Gastrocnemius medialis (tissue), 4 donors: ENCODE measurements around the gene GCLM. TPM values are rescaled to one million over a fixed set of nuclear protein-coding genes. Genes with fewer than 3 reads are reported as not detected.
A peak's percentile ranks its signal among the peaks of the same experiment; 100 is the strongest.

Experiments used
- ATAC-seq, 2 donors: fragments of 150-250 bp; one replicate each; pipeline ENCODE4 v1.9.1; 2016
- DNase-seq, 2 donors: peaks; one replicate each; pipeline ENCODE4 v3.0.0-alpha.2; 2019
- H3K27ac ChIP-seq, 4 donors: fragments of 200-600 bp; sonication (generic); 1 replicate in 1 of 4; 2 replicates in 3 of 4; pipeline ENCODE4 v1.5.1; 2016 to 2018; ENCODE audit warnings: mild to moderate bottlenecking in 2 of 4, moderate library complexity in 1 of 4
- H3K27me3 ChIP-seq, 3 donors: fragments of 200-600 bp; sonication (generic) in 2 of 3; 1 replicate in 1 of 3; 2 replicates in 2 of 3; pipeline versions ENCODE4 v1.5.1 to v1.6.0; 2016 to 2019; ENCODE audit warnings: mild to moderate bottlenecking in 1 of 3, moderate library complexity in 1 of 3
- H3K36me3 ChIP-seq, 2 donors: fragments of 200-600 bp; sonication (generic) in 1 of 2; one replicate each; pipeline ENCODE4 v1.5.1; 2017 to 2018
- H3K4me1 ChIP-seq, 2 donors: fragments of 200-600 bp; sonication (generic) in 1 of 2; one replicate each; pipeline ENCODE4 v1.5.1; 2016 to 2017; ENCODE audit warnings: mild to moderate bottlenecking in 2 of 2
- H3K4me3 ChIP-seq, 4 donors: fragments of 200-600 bp; sonication (generic) in 3 of 4; 1 replicate in 1 of 4; 2 replicates in 3 of 4; pipeline ENCODE4 v1.5.1; 2016 to 2019; ENCODE audit warnings: mild to moderate bottlenecking in 2 of 4
- H3K9me3 ChIP-seq, 3 donors: fragments of 200-600 bp; sonication (generic) in 2 of 3; 1 replicate in 1 of 3; 2 replicates in 2 of 3; pipeline ENCODE4 v1.5.1; 2016 to 2019
- POLR2A ChIP-seq, 2 donors: fragments of 450-650 bp; IDR thresholded peaks; one replicate each; pipeline ENCODE4 v1.6.1; 2017; ENCODE audit warnings: antibody characterized with exemption in 2 of 2, mild to moderate bottlenecking in 2 of 2, moderate library complexity in 2 of 2
- in situ Hi-C, 4 donors: fragments of 200-750 bp; cut with MboI; loops; one replicate each; pipeline versions ENCODE4 v1.15.0 to v1.8.0; 2017; ENCODE audit warnings: low sequenced_read_pairs in 4 of 4
- intact Hi-C: fragments of 100-400 bp; cut with DNase I; formaldehyde crosslinking; loops from one replicate; pipeline ENCODE4 v1.15.1; 2023; ENCODE audit warnings: low total_unique reads
- microRNA counts, 2 donors: library from miRNA; unstranded; fragments of <30 nt; microRNA quantifications; one replicate each; lab custom pipeline; 2016
- microRNA-seq, 2 donors: library from miRNA; unstranded; fragments of <30 nt; microRNA quantifications; one replicate each; pipeline ENCODE4, GENCODE V29; 2016; ENCODE audit warnings: borderline replicate concordance in 2 of 2
- total RNA-seq, 4 donors: library from RNA; depleted of rRNA; stranded (reverse); fragments of >200 nt; gene quantifications; one replicate each; pipeline versions ENCODE4 v1.1.0 to v1.2.3, GENCODE V29; 2016
- TF ChIP-seq, protein P1 (sequence below), 5 experiments: fragments of 450-650 bp in 3 of 5; fragments of 200-600 bp in 2 of 5; sonication (generic) in 2 of 5; IDR thresholded peaks in 4 of 5; conservative IDR thresholded peaks in 1 of 5; 1 replicate in 4 of 5; 2 replicates in 1 of 5; pipeline ENCODE4 v1.5.1; 2016 to 2019; ENCODE audit warnings: antibody characterized with exemption in 5 of 5, mild to moderate bottlenecking in 3 of 5, moderate library complexity in 3 of 5

Gene GCLM
- total RNA-seq, 4 donors from 2014 or later = 20.9 to 26.7 (median 24.1) TPM

DNA sequence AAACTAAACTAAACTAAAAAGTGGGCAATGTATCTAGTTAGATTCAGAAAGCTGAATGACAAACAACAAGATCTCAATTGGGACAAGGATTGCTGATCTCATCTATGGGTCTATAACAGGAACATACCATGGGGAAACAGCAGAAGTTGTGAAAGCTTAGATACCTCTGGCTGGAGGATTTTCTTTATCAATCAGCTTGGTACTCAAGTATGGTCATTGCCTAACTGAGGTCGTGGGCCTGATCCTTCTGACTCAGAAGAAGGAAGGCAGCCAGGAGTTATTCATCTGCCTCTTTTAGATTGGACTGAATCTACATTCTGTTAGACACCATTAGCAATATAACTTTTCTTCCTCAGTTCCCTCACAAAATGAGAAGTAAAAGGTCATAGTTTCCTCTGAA is 69.9 kb downstream of the GCLM start:
- in situ Hi-C loops (loop anchor here in 2 of 4 donors (25.0 kb wide), 2 partner anchors 402 to 527 kb away; partner anchors contain the start of gene FNBP1L (in 2 of the 2)), intact Hi-C loops (no loop called here)
- no peaks in the 10 kb centered on the region for H3K9me3 ChIP-seq
- H3K4me1 ChIP-seq = peaks cover under 1 to 8% of the 10 kb centered on the region in 2 donors
- H3K4me3 ChIP-seq = no peak overlapping the region
- H3K36me3 ChIP-seq = no peaks in the 10 kb centered on the region
- H3K27ac ChIP-seq = peak overlapping the region in 1 of 4 donors; percentile 20
- H3K27me3 ChIP-seq = no peaks in the 10 kb centered on the region
- TF ChIP-seq, protein P1, sequence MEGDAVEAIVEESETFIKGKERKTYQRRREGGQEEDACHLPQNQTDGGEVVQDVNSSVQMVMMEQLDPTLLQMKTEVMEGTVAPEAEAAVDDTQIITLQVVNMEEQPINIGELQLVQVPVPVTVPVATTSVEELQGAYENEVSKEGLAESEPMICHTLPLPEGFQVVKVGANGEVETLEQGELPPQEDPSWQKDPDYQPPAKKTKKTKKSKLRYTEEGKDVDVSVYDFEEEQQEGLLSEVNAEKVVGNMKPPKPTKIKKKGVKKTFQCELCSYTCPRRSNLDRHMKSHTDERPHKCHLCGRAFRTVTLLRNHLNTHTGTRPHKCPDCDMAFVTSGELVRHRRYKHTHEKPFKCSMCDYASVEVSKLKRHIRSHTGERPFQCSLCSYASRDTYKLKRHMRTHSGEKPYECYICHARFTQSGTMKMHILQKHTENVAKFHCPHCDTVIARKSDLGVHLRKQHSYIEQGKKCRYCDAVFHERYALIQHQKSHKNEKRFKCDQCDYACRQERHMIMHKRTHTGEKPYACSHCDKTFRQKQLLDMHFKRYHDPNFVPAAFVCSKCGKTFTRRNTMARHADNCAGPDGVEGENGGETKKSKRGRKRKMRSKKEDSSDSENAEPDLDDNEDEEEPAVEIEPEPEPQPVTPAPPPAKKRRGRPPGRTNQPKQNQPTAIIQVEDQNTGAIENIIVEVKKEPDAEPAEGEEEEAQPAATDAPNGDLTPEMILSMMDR (IDR thresholded peaks at IDR 0.05 in 4 of 5, conservative IDR thresholded peaks at IDR 0.05 in 1 of 5) = no peak
- ATAC-seq = peak; percentile 80 to 94
- no peak for DNase-seq

DNA sequence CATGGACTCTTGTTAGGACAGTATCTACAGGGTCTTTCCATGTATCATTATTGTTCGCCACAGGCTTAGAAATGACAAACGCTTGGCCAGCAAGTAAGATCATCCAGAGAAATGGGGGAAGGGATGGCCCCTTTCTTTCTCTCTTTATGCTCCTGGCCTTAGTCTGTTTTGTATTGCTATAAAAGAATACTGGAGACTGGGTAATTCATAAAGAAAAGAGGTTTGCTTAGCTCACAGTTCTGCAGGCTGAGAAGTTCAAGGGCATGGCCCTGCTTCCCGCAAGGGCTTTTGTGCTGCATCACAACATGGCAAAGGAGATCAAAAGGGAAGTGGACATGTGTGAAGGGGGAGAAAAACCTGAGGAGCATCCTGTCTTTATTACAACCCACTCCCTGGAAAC is 71.3 kb downstream of the GCLM start:
- H3K27ac ChIP-seq = no peak overlapping the region
- DNase-seq (no peak), ATAC-seq (no peak)
- H3K4me1 ChIP-seq = peaks cover 0 to 7% of the 10 kb centered on the region in 2 donors
- H3K9me3 ChIP-seq = no peaks in the 10 kb centered on the region
- H3K27me3 ChIP-seq = no peaks in the 10 kb centered on the region
- intact Hi-C loops (no loop called here), in situ Hi-C loops (loop anchor here in 2 of 4 donors (25.0 kb wide), 2 partner anchors 401 to 526 kb away; partner anchors contain the start of gene FNBP1L (in 2 of the 2))
- no peak for TF ChIP-seq POLR2A (IDR thresholded peaks at IDR 0.05)
- TF ChIP-seq, protein P1 (IDR thresholded peaks at IDR 0.05 in 4 of 5, conservative IDR thresholded peaks at IDR 0.05 in 1 of 5) = no peak
- no peak overlapping the region for H3K4me3 ChIP-seq
- no peaks in the 10 kb centered on the region for H3K36me3 ChIP-seq

MicroRNAs encoded within 50 kb of the gene (microRNA counts, 767-probe panel; counts per million panel counts)
- microRNA hsa-miR-760 (lab: Ali Mortazavi, UCI) = 356 to 448 counts per million in 2 donors

Small RNAs within 50 kb of the gene (microRNA-seq; reads per million reads assigned to microRNA genes)
- gene MIR760 = 21.3 to 27.3 reads per million in 2 donors

Other genes with a start within 250 kb of the GCLM start
- gene BCAR3, start 227.6 kb downstream of the GCLM start, total RNA-seq = 10 to 100 TPM; 17.1 to 25.0 (median 22.9) TPM
- 10 to 100 TPM; 50.4 to 75.3 (median 59.1) TPM for gene DNTTIP2, start 30.2 kb downstream of the GCLM start, total RNA-seq
- gene ABCA4, start 211.7 kb upstream of the GCLM start, total RNA-seq = not detected